Endometrium (tissue), 2 donors: ENCODE data around the gene CHIA.

Experiments used
- FAIRE-seq: peaks from 2 replicates; lab custom pipeline; 2012; peaks lifted over from hg19 to GRCh38; lab: Jason Lieb, UNC
- donor health status: control.
- donor health status: control.

Gene CHIA

DNA sequence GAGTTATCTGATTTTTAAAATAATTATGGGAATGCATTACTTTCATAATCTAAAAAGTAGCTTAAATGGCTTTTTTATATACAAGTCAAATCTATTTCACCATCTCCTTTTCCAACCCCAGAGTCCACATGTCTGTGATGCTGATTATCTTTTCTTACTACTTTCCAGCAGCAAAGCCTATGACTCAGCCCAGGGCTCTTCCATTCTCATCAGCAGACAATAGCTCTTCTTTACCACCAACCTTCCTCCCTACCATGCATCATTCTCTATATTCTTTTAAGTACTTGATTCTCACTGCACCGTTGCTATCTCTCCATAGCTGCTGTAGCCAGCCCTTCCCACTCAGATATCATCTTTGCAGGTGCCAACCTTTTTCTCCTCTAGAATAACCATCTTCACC is 75.6 kb downstream of the CHIA start:
- no peak for FAIRE-seq

DNA sequence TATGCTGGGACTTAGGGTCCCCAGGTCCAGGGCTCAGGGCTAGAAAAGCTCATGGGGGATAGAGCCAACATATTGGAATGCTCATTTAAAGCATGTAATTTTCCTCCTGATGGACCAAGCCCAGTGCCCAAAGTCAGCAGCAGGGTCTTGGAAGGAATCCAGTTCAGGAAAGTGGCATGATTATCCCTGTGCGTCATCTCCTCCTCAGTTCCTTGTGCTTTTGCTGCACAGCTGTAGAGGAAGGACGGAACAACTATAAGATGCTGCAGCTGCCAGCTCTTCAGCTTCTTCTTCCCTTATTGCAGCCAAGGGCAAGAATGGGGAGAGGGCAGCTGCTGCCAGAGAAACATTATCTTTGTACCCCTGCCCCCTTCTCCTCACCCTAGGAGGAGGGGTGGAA is 78.5 kb downstream of the CHIA start:
- FAIRE-seq = no peak

DNA sequence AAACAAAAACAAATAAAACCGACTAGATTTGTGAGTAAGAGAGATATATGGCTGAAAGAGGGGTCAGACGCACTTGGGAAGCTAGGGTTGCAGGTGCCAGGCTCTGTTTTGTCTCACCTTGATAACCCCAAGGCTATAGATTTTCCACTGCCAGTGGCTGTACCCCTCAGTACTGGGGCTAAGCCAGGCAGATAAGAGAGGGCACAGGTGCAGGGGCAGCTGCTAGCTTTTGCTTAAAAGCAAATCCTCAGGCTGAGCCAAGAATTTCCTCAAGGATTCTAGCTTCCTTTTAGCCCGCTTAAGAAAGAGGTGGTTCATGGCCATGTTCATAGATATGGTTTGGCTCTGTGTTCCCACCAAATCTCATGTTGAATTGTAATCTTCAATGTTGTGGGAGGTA is 79.0 kb downstream of the CHIA start:
- no peak for FAIRE-seq
